CD14-positive monocyte (primary cell): ENCODE data around the gene IL3. TPM values are rescaled to one million over a fixed set of nuclear protein-coding genes. Genes with fewer than 3 reads are reported as not detected.

ENCODE experiments used
- DNase-seq, 3 donors: peaks; one replicate each; pipeline ENCODE4 v3.0.0-alpha.2; 2011 to 2022
- H2AFZ ChIP-seq: 2 replicates; pipeline ENCODE4 v1.6.0; 2012; ENCODE audit warnings: mild to moderate bottlenecking, low read depth, low read length, inconsistent platforms; ENCODE audit not compliant: insufficient read depth, poor library complexity, severe bottlenecking
- H3K27ac ChIP-seq, 2 donors: 1 replicate in 1 of 2; 2 replicates in 1 of 2; pipeline ENCODE4 v1.5.1; 2012 to 2013; ENCODE audit warnings: low read length in 2 of 2, control low read depth in 1 of 2, inconsistent platforms in 1 of 2, low read depth in 1 of 2, mild to moderate bottlenecking in 1 of 2
- H3K27me3 ChIP-seq, 2 donors: one replicate each; pipeline versions ENCODE4 v1.6.0 to v1.6.1; 2011 to 2013; ENCODE audit warnings: low read length in 2 of 2; ENCODE audit not compliant: control insufficient read depth in 2 of 2, insufficient read depth in 2 of 2
- H3K36me3 ChIP-seq, 2 donors: replicated peaks in 1 of 2; 1 replicate in 1 of 2; 2 replicates in 1 of 2; pipeline versions ENCODE4 v1.5.1 to v1.6.1; 2012 to 2013; ENCODE audit warnings: low read length in 2 of 2, control low read depth in 1 of 2, inconsistent platforms in 1 of 2, mild to moderate bottlenecking in 1 of 2; ENCODE audit not compliant: insufficient read depth in 2 of 2, control insufficient read depth in 1 of 2
- H3K4me1 ChIP-seq, 2 donors: 1 replicate in 1 of 2; 2 replicates in 1 of 2; pipeline versions ENCODE4 v1.5.1 to v1.6.1; 2012 to 2013; ENCODE audit warnings: low read length in 2 of 2, control low read depth in 1 of 2, inconsistent platforms in 1 of 2, mild to moderate bottlenecking in 1 of 2, moderate library complexity in 1 of 2; ENCODE audit not compliant: insufficient read depth in 2 of 2, control insufficient read depth in 1 of 2
- H3K4me2 ChIP-seq: replicated peaks from 2 replicates; pipeline ENCODE3; 2012; ENCODE audit warnings: low read length, moderate library complexity, mild to moderate bottlenecking; ENCODE audit not compliant: poor library complexity, severe bottlenecking; ENCODE audit errors: extremely low read depth
- H3K4me3 ChIP-seq, 3 experiments: fragments of 200-600 bp in 1 of 3; sonication (generic) in 1 of 3; replicated peaks in 1 of 3; 1 replicate in 2 of 3; 2 replicates in 1 of 3; pipeline ENCODE4 v1.5.1; 2011 to 2013; ENCODE audit warnings: low read length in 3 of 3, mild to moderate bottlenecking in 3 of 3, control low read depth in 2 of 3, low read depth in 2 of 3, inconsistent platforms in 1 of 3, moderate library complexity in 1 of 3
- H3K79me2 ChIP-seq: 2 replicates; pipeline ENCODE4 v1.6.0; 2012; ENCODE audit warnings: mild to moderate bottlenecking, control low read depth, inconsistent platforms, low read length, moderate library complexity; ENCODE audit not compliant: insufficient read depth
- H3K9ac ChIP-seq: 2 replicates; pipeline ENCODE4 v1.6.0; 2017; ENCODE audit warnings: low read length, mild to moderate bottlenecking; ENCODE audit not compliant: insufficient read depth, poor library complexity, severe bottlenecking
- H3K9me3 ChIP-seq, 2 donors: replicated peaks in 1 of 2; 1 replicate in 1 of 2; 2 replicates in 1 of 2; pipeline versions ENCODE4 v1.5.1 to v1.6.1; 2012 to 2013; ENCODE audit warnings: low read length in 2 of 2, control low read depth in 1 of 2; ENCODE audit not compliant: control insufficient read depth in 1 of 2, insufficient read depth in 1 of 2
- H4K20me1 ChIP-seq: 2 replicates; pipeline ENCODE4 v1.6.0; 2012; ENCODE audit warnings: mild to moderate bottlenecking, low read length, control low read depth, moderate library complexity; ENCODE audit not compliant: insufficient read depth
- H3K27ac Mint-ChIP-seq, 7 donors: one replicate each; pipeline ENCODE4 v1.8.0; 2020; ENCODE audit warnings: mild to moderate bottlenecking in 7 of 7, mixed read lengths in 7 of 7, moderate library complexity in 6 of 7, inconsistent platforms in 2 of 7
- H3K27me3 Mint-ChIP-seq, 3 donors: one replicate each; pipeline ENCODE4 v1.8.0; 2021 to 2022; ENCODE audit warnings: low read depth in 3 of 3, mild to moderate bottlenecking in 3 of 3, mixed read lengths in 3 of 3, moderate library complexity in 3 of 3, inconsistent platforms in 1 of 3
- H3K36me3 Mint-ChIP-seq, 2 donors: one replicate each; pipeline ENCODE4 v1.8.0; 2020; ENCODE audit warnings: mixed read lengths in 2 of 2, inconsistent platforms in 1 of 2, mild to moderate bottlenecking in 1 of 2
- H3K4me1 Mint-ChIP-seq: one replicate; pipeline ENCODE4 v1.8.0; 2020; ENCODE audit warnings: mild to moderate bottlenecking, mixed read lengths
- H3K4me3 Mint-ChIP-seq, 2 donors: one replicate each; pipeline ENCODE4 v1.8.0; 2020; ENCODE audit warnings: mild to moderate bottlenecking in 2 of 2, mixed read lengths in 2 of 2, moderate library complexity in 1 of 2
- H3K9me3 Mint-ChIP-seq, 7 donors: one replicate each; pipeline ENCODE4 v1.8.0; 2020 to 2022; ENCODE audit warnings: mixed read lengths in 7 of 7, mild to moderate bottlenecking in 6 of 7, moderate library complexity in 6 of 7, inconsistent platforms in 2 of 7
- WGBS: methylation state at CpG from one replicate; pipeline ENCODE4 v1.1.5; 2013; ENCODE audit warnings: missing lambda C conversion rate; ENCODE audit not compliant: insufficient coverage; 5-methylcytosine and 5-hydroxymethylcytosine counted together
- intact Hi-C, 2 donors: fragments of 100-400 bp; cut with micrococcal nuclease; formaldehyde crosslinking; loops; one replicate each; pipeline versions ENCODE4 v1.15.0 to v1.15.1; 2023
- polyA plus RNA-seq, 3 donors: library from polyadenylated mRNA; depleted of rRNA in 1 of 3; unstranded in 2 of 3; stranded (reverse) in 1 of 3; fragments of 300-500 nt in 2 of 3; fragments of >200 nt in 1 of 3; fragmentation: Illumina TruSeq in 2 of 3; gene quantifications; 1 replicate in 2 of 3; 2 replicates in 1 of 3; pipeline ENCODE4 v1.2.3, GENCODE V29; 2012 to 2021
- TF ChIP-seq, protein P1 (sequence below): fragments of 200-600 bp; IDR thresholded peaks from one replicate; pipeline ENCODE4 v1.8.0; 2022; ENCODE audit warnings: antibody characterized with exemption, mild to moderate bottlenecking

Gene IL3
- polyA plus RNA-seq, 3 donors: not detected

- no peaks in the 10 kb centered on the region for H3K36me3 ChIP-seq
- 83% methylated on average over 1 of the region's 4 CpGs for WGBS
- H3K4me2 ChIP-seq: no peak overlapping the region
- H3K27me3 Mint-ChIP-seq: peaks cover 1 to 11% (median 5%) of the 10 kb centered on the region in 3 donors
- no peak overlapping the region for H3K27ac Mint-ChIP-seq
- no peaks in the 10 kb centered on the region for H3K4me1 ChIP-seq
- H3K9me3 ChIP-seq: no peaks in the 10 kb centered on the region
- no peak overlapping the region for H3K9ac ChIP-seq
- H3K27ac ChIP-seq: no peak overlapping the region
- H3K4me3 ChIP-seq: no peak overlapping the region
- H3K4me1 Mint-ChIP-seq: no peaks in the 10 kb centered on the region
- no peak overlapping the region for H2AFZ ChIP-seq
- H3K36me3 Mint-ChIP-seq: no peaks in the 10 kb centered on the region
- peaks cover 2 to 11% of the 10 kb centered on the region in 2 donors for H3K27me3 ChIP-seq
- H3K4me3 Mint-ChIP-seq: no peak overlapping the region
- intact Hi-C loops: no loop called here
- TF ChIP-seq, protein P1, sequence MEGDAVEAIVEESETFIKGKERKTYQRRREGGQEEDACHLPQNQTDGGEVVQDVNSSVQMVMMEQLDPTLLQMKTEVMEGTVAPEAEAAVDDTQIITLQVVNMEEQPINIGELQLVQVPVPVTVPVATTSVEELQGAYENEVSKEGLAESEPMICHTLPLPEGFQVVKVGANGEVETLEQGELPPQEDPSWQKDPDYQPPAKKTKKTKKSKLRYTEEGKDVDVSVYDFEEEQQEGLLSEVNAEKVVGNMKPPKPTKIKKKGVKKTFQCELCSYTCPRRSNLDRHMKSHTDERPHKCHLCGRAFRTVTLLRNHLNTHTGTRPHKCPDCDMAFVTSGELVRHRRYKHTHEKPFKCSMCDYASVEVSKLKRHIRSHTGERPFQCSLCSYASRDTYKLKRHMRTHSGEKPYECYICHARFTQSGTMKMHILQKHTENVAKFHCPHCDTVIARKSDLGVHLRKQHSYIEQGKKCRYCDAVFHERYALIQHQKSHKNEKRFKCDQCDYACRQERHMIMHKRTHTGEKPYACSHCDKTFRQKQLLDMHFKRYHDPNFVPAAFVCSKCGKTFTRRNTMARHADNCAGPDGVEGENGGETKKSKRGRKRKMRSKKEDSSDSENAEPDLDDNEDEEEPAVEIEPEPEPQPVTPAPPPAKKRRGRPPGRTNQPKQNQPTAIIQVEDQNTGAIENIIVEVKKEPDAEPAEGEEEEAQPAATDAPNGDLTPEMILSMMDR: no peak
- H3K79me2 ChIP-seq: no peaks in the 10 kb centered on the region
- H4K20me1 ChIP-seq: no peaks in the 10 kb centered on the region
- DNase-seq: no peak
- H3K9me3 Mint-ChIP-seq: no peaks in the 10 kb centered on the region
These were observed 36.4 kb upstream of the IL3 start for GRCh38 chr5:132024117-132024435.

GRCh38 chr5:132024789-132025402 lies 35.6 kb upstream of the IL3 start:
- no peak overlapping the region for H3K4me3 ChIP-seq
- TF ChIP-seq, protein P1: no peak
- no peak overlapping the region for H3K4me2 ChIP-seq
- no peak overlapping the region for H3K27ac Mint-ChIP-seq
- H3K36me3 ChIP-seq: no peaks in the 10 kb centered on the region
- no peak overlapping the region for H2AFZ ChIP-seq
- no peak overlapping the region for H3K9ac ChIP-seq
- no peaks in the 10 kb centered on the region for H4K20me1 ChIP-seq
- H3K27me3 ChIP-seq: peaks cover 0 to 9% of the 10 kb centered on the region in 2 donors
- 86% methylated on average over 7 of the region's 8 CpGs for WGBS
- no peaks in the 10 kb centered on the region for H3K9me3 ChIP-seq
- no peaks in the 10 kb centered on the region for H3K4me1 ChIP-seq
- no peak overlapping the region for H3K4me3 Mint-ChIP-seq
- no peak overlapping the region for H3K27ac ChIP-seq
- H3K36me3 Mint-ChIP-seq: no peaks in the 10 kb centered on the region
- no peaks in the 10 kb centered on the region for H3K4me1 Mint-ChIP-seq
- no peak for DNase-seq
- peaks cover 1 to 11% (median 6%) of the 10 kb centered on the region in 3 donors for H3K27me3 Mint-ChIP-seq
- no peaks in the 10 kb centered on the region for H3K9me3 Mint-ChIP-seq
- H3K79me2 ChIP-seq: no peaks in the 10 kb centered on the region
- intact Hi-C loops: no loop called here
